ENCODE results near the gene EGFLAM.

DNA sequence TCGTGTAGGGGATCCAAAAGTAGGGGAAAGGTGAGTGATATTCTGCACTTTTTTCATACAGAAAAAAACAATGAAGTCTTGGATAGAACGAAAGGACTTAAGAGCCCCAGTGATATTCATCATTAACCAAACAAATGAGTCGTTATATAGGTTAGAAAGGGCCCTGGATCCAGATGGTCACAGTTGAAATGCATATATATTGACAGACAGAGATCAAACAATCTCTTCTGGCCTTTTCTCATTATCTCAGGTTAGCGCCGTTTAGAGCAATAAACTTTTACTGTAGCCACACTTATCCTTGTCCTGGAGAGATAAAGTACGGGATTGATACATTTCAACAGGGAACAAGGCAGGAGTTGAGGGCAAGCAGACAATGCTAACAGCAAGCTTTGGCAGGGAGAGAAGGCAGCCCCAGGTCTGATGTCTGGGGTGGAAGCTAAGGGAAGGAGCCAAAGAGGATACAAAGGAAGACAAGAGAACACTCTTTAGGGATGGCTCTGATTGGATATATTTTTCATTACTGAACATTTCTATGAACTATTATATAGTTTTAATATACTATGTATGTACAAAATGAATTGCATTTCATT is 221.1 kb downstream of the EGFLAM start:
- TF ChIP-seq, protein P1, sequence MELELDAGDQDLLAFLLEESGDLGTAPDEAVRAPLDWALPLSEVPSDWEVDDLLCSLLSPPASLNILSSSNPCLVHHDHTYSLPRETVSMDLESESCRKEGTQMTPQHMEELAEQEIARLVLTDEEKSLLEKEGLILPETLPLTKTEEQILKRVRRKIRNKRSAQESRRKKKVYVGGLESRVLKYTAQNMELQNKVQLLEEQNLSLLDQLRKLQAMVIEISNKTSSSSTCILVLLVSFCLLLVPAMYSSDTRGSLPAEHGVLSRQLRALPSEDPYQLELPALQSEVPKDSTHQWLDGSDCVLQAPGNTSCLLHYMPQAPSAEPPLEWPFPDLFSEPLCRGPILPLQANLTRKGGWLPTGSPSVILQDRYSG (tag; conservative IDR thresholded peaks at IDR 0.05; ENCODE audit: low read depth): no peak
- TF ChIP-seq XRCC5 (IDR thresholded peaks at IDR 0.05; ENCODE audit: low read depth, low read length): no peak
- TF ChIP-seq RFX1 (IDR thresholded peaks at IDR 0.05): no peak
- TF ChIP-seq, protein P2, sequence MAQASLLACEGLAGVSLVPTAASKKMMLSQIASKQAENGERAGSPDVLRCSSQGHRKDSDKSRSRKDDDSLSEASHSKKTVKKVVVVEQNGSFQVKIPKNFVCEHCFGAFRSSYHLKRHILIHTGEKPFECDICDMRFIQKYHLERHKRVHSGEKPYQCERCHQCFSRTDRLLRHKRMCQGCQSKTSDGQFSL (CRISPR knock-in tag; IDR thresholded peaks at IDR 0.05): no peak
- TF ChIP-seq, protein P2 (tag; IDR thresholded peaks at IDR 0.05): no peak
- TF ChIP-seq, protein P3, sequence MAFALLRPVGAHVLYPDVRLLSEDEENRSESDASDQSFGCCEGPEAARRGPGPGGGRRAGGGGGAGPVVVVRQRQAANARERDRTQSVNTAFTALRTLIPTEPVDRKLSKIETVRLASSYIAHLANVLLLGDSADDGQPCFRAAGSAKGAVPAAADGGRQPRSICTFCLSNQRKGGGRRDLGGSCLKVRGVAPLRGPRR (CRISPR knock-in tag; IDR thresholded peaks at IDR 0.05): no peak
- TF ChIP-seq, protein P4, sequence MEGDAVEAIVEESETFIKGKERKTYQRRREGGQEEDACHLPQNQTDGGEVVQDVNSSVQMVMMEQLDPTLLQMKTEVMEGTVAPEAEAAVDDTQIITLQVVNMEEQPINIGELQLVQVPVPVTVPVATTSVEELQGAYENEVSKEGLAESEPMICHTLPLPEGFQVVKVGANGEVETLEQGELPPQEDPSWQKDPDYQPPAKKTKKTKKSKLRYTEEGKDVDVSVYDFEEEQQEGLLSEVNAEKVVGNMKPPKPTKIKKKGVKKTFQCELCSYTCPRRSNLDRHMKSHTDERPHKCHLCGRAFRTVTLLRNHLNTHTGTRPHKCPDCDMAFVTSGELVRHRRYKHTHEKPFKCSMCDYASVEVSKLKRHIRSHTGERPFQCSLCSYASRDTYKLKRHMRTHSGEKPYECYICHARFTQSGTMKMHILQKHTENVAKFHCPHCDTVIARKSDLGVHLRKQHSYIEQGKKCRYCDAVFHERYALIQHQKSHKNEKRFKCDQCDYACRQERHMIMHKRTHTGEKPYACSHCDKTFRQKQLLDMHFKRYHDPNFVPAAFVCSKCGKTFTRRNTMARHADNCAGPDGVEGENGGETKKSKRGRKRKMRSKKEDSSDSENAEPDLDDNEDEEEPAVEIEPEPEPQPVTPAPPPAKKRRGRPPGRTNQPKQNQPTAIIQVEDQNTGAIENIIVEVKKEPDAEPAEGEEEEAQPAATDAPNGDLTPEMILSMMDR (IDR thresholded peaks at IDR 0.05 in 2 of 3, conservative IDR thresholded peaks at IDR 0.05 in 1 of 3; ENCODE audit: insufficient read depth in 2 of 3, low read depth in 1 of 3, low read length in 3 of 3): no peak
- TF ChIP-seq U2AF2 (optimal IDR thresholded peaks at IDR 0.05; ENCODE audit: low read depth, low read length): no peak

All from K562 (cell line).